Measurements from ENCODE around the gene RAB17. TPM values are rescaled to one million over a fixed set of nuclear protein-coding genes. Genes with fewer than 3 reads are reported as not detected.

The RAB17 gene
- total RNA-seq, 1 experiment from 2014 or later, result 41.8 TPM

GRCh38 chr2:237569041-237569440 lies 21.5 kb downstream of the RAB17 start (continued):
- TF ChIP-seq TCF7L2 (IDR thresholded peaks at IDR 0.05; ENCODE audit: borderline replicate concordance, extremely low read depth, insufficient read depth, insufficient read length), result no peak
- no peak for TF ChIP-seq EGR1 (IDR thresholded peaks at IDR 0.05; ENCODE audit: low read depth)
- no peak for TF ChIP-seq ZNF274 (IDR thresholded peaks at IDR 0.05; ENCODE audit: low read depth, low read length)
- no peak for TF ChIP-seq CEBPB (IDR thresholded peaks at IDR 0.05; ENCODE audit: low read depth)
- TF ChIP-seq FOSL1 (IDR thresholded peaks at IDR 0.05; ENCODE audit: low read depth), result no peak

- Histone ChIP-seq H3K4me2 (ENCODE audit: low read length) (no peak overlapping the region), H3K9me3 (ENCODE audit: control insufficient read depth in 1 of 2, insufficient read depth in 1 of 2, low read depth in 1 of 2, low read length in 2 of 2) (0 out of 4 replicates have a peak, but pooled peaks cover 0 to 3% of the 10 kb centered on the region in 2 experiments), H3K9me2 (ENCODE audit: insufficient read depth) (no peaks in the 10 kb centered on the region), H3K27me3 (ENCODE audit: insufficient read depth, low read length) (no peaks in the 10 kb centered on the region), H2AFZ (ENCODE audit: low read depth, low read length, poor library complexity, severe bottlenecking) (no peak overlapping the region), H3K9ac (ENCODE audit: low read length) (no peak overlapping the region), H3K4me1 (ENCODE audit: control insufficient read depth in 1 of 2, insufficient read depth in 2 of 2, low read length in 2 of 2) (peaks cover 0 to 10% of the 10 kb centered on the region in 2 experiments; a peak in 2 of 4 replicates), H3K27ac (ENCODE audit: low read depth, low read length) (no peak overlapping the region), H3K36me3 (ENCODE audit: control insufficient read depth in 1 of 2, insufficient read depth in 2 of 2, low read length in 2 of 2) (no peaks in the 10 kb centered on the region), H3K4me3 (replicated peaks in 1 of 2; ENCODE audit: low read depth in 1 of 2, low read length in 2 of 2) (no peak overlapping the region), H3K79me2 (ENCODE audit: insufficient read depth, low read length) (no peaks in the 10 kb centered on the region), H4K20me1 (ENCODE audit: insufficient read depth) (no peaks in the 10 kb centered on the region)
- intact Hi-C loops (cut with micrococcal nuclease), result no loop called here
- CTCF ChIA-PET, result no interaction called here
- BruUV-seq (replicated peaks), result no TSS peak
- ATAC-seq (no peak), DNase-seq (ENCODE audit: low read depth, low spot score) (no peak)
- TF ChIP-seq ATF3 (IDR thresholded peaks at IDR 0.05) (no peak), REST (IDR thresholded peaks at IDR 0.05; ENCODE audit: low read depth) (no peak), RAD21 (IDR thresholded peaks at IDR 0.05; ENCODE audit: low read depth) (no peak), EZH2 (IDR thresholded peaks at IDR 0.05) (no peak), CEBPB (IDR thresholded peaks at IDR 0.05; ENCODE audit: low read depth) (no peak), CBX3 (IDR thresholded peaks at IDR 0.05; ENCODE audit: low read depth) (no peak), JUND (IDR thresholded peaks at IDR 0.05) (no peak), SRF (IDR thresholded peaks at IDR 0.05; ENCODE audit: low read depth) (no peak), CTCF (IDR thresholded peaks at IDR 0.05 in 2 of 3, conservative IDR thresholded peaks at IDR 0.05 in 1 of 3; ENCODE audit: borderline replicate concordance in 1 of 3, insufficient read depth in 1 of 3, low read depth in 2 of 3, low read length in 2 of 3) (no peak)
- TF ChIP-seq, protein P1, sequence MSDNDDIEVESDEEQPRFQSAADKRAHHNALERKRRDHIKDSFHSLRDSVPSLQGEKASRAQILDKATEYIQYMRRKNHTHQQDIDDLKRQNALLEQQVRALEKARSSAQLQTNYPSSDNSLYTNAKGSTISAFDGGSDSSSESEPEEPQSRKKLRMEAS (IDR thresholded peaks at IDR 0.05), result no peak
- RAD21 ChIA-PET (ENCODE audit: low non-redundant PET in 1 of 2, low total read pairs in 2 of 2, uncharacterized antibody in 2 of 2, unreplicated experiment in 2 of 2), result no interaction called here
- POLR2A ChIA-PET, result no interaction called here
Measured at GRCh38 chr2:237568121-237568660, 22.3 kb downstream of the RAB17 start.
